ENCODE measurements around the gene CLHC1.
"Not testable (repeated sequence)": the region's sequence is repeated elsewhere in the genome, so short reads cannot be mapped to it uniquely, and the experiment has no call there.

CLHC1 gene

DNA sequence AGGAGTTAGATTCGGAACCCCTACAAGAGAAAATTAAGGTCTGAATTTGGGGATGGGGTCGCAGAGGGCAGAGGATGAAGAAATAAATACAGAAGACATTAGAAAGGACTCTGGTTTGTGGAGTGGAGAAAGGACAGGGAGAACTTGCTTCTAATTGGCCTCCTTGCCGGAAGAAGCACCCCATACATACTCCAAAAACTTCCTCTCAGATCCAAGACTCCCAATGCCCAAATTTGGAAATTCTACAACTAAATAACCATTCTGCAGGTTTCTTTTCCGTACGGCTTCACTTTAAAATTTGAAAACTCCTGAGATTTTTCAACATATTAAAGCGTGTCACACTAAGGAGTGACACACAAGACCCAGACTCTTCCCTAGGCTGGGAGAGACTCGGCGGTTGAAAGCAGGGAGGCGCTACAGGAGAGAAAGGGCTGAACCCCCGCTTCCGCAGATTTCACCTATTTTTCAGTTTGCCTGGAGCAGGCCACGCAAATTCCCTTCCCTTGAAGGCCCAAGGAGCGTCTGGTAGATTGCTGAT is 478 bp downstream of the CLHC1 start:
- no peak for DNase-seq

DNA sequence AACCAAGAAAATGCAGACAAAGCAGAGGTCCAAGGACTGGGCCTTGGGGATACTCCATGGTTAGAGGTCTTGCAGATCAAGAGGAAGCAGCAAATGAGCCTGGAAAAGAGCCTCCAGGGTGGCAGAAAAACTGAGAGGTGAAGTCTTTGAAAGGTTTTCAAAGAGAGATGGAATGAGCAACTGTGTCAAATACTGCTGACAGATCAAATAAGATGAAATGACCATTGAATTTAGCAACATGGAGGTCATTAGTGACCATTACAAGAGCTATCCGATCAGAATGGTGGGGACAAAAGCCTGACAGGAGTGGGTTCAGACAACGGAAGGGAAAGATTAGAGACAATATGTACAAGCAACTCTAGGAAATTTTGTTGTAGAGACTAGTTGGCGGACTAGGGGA is 1.5 kb downstream of the CLHC1 start:
- DNase-seq, result no peak

DNA sequence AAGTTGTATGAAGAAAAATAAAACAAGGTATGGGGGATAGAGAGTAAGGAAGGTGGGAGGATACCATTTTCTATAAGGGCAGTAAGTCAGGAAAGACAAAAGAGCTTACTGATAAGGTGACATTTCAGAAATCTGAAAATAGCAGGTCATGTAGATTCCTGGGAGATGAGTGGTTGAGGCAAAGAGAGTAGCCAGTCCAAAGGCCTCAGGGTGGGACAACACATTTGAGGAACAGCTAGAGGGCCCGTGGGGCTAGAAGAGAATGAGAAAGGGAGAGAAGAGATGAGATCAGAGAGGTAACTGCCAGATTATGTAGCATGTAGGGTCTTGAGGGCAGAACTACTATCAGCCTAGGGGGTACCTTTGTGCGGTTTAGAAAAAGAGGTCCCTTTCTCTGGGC is 2.9 kb downstream of the CLHC1 start:
- no peak for DNase-seq

DNA sequence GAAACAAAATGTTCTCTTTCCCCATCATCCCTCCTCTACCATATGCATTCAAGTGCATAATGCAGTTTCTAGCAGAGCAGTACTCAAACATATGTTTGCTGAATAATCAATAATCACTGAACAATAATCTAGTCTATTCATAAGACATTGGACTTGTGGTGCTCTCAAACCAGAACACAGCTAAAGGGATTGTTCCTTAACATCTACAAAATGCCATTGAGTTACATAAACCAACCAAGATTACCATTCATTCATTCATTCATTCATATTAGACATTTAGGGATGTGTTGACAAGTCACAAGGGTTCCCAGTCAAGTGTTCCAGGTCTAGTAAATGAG is 3.9 kb downstream of the CLHC1 start:
- no peak for DNase-seq

DNA sequence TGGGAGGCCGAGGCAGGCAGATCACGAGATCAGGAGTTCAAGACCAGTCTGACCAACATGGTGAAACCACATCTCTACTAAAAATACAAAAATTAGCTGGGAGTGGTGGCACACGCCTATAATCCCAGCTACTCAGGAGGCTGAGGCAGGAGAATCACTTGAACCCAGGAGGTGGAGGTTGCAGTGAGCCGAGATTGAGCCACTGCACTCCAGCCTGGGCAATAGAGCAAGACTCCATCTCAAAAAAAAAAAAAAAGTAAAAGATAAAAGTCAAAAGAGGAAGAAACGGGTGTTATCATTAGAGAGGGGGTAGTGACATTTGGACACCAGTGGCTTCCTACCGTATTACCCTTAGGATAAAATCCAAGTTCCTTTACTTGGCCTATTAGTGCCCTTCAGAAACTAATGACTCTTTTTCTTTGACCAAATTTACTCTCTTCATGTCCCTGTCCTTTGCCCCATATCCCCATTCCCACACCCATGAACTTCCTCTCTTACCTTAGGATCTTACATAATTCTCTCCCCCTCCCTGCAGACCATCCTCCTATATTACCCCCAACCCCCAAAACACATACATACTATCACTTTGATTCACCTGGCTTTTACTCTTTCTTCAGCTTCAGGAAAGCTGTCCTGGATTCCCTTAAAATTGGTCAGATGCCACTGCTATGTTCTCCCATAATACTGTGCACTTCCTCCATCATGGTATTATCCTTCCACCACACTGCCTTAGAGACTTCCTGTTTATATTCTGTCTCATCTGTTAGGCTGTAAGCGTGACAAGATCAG is 4.5 kb downstream of the CLHC1 start:
- not testable (repeated sequence) for DNase-seq

DNA sequence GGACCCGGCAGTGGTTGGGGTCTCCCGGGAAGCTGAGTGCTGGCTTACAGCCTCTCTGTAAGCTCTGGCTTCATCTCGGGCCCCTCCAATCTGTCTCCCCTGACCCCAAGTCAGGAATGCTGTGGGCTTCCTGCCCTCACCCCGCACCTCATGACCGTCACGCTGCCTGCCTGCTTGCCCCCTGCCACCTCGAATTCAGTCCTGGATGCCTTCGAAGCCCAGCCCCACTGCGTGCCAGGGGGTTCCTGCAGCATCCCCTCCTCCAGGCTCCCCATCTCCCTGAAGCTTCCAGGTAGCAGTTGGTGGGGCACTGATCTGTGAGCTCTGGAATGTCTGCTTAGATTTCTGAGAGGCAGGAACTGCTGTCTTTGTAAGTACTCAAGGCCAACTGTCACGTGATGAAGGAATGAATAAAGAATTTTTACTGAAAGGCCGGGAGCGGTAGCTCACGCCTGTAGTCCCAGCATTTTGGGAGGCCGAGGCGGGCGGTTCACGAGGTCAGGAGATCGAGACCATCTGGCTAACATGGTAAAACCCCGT is 6.5 kb downstream of the CLHC1 start:
- no peak for DNase-seq

DNA sequence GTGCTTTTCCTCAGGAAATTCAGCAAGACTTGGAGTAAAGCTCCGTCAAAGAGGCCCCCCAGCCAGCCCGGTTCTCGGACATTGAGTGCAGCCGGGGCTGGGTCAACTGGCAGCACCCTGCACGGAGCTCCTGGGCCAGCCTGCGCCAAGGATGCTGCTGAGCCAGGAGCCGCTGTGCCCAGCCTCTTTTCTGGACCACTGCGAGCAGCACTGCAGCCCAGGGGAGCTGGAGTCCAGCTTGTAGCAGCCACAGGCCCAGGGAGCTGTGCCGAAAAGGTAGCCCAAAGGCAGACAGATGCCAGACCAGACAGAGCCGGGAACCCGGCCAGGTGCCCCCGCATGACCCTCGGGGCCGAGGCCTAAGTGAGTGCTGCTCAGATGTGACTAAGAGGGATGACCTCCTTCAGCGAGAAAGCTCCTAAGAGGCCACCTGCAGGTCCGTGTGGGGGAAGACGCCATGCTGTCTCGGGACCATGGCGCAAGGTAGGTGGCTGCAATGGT is 7.3 kb downstream of the CLHC1 start:
- DNase-seq, result no peak

DNA sequence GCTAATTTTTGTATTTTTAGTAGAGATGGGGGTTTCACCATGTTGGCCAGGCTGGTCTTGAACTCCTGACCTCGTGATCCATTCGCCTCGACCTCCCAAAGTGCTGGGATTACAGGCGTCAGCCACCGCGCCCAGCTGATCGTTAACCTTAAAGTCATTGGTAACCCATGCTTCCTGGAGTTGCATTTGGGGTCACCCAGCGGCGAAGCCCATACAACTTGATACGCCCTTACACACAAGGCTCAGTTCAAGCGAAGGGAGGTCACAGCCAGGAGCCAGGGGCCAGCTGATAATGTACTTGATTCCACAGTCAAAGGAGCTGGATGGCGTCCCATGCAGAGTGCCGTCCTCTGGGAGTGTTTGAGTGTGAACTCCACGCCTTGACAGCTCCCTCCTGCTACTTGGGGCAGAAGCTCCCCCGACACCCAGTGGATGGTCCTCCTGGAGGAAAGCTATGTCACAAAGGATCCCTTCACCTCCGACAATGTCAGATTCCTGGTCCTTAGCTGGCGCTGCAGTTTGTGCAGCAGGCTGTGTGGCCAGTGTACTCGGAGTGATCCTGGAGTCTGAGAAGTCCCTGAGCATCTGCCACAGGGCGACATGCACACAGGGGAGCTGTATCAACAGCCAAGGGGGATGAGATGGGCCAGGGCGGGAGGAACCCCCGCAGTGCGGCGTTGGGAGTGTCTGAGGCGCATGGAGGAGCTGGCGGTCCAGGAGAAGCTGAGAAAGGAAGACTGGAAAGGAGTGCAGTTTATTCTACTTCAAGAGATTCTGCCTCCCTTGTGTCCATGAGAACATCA is 7.9 kb downstream of the CLHC1 start:
- no peak for DNase-seq

DNA sequence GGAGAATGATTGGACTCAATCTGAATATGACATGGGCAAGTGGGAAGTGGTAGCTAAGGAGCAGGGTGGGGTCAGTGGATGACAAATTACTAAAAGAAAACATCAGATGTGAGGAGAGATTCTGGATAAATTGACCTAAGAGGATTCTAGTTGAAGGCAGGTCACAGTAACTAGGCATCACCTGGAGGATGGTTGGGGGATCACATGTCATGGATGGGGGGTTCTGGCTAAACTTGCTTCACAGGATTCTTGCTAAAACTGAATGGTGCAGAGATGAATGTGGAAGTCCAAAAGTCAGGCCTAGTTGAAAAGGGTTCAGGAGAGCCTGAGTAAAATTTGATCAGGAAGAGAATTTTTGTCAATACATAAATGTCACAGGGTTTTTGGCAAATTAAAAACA is 18.3 kb downstream of the CLHC1 start:
- DNase-seq, result no peak

DNA sequence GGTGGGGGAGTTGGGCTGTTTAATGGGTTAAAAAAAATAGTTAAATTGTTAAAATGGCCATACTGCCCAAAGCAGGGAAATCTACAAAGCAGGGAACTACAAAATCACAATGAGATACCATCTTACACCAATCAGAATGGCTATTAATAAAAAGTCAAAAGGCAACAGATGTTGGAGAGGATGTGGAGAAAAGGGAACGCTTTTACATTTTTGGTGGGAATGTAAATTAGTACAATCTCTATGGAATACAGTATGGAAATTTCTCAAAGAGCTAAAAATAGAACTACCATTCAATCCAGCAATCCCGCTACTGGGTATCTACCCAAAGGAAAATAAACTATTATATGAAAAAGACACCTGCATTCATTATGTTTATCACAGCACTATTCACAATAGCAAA is 27.1 kb downstream of the CLHC1 start:
- no peak for DNase-seq

DNA sequence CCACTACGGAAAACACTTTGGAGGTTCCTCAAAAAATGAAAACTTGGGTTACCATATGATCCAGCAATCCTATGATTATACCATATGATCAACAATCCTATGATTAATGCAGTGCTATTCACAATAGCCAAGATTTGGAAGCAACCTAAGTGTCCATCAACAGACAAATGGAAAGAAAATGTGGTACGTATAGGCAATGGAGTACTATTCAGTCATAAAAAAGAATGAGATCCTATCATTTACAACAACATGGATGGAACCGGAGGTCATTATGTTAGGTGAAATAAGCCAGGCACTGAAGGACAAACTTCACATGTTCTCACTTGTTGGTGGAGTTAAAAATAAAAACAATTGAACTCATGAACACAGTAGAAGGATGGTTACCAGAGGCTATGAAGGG is 27.6 kb downstream of the CLHC1 start:
- DNase-seq, result no peak

DNA sequence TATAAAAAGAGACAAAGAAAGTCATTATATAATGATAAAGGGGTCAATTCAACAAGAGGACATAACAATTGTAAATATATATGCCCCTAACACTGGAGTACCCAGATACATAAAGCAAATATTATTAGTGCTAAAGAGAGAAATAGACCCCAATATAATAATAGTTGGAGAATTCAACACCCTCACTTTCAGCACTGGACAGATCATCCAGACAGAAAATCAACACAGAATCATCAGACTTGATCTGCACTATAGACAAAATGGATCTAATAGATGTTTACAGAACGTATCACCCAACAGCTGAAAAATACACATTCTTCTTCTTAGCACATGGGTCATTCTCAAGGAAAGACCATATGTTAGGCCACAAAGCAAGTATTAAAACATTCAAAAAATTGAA is 31.7 kb downstream of the CLHC1 start:
- no peak for DNase-seq

DNA sequence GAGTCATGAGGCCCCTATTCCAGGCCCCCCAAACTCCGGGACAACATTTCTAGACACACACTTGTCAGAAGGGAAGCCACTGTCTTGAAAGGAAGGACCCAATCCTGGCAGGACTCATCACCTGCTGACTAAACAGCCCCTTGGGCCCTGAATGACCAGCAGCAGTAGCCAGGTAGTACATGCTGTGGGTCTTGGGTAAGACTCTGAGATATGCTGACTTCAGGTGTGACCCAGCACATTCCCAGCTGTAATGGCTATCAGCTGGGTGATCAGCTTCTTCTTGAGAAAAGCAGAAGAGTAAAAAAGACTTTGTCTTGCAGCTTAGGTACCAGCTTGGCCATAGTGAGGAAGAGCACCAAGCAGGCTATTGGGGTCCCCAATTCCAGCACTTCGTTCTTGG is 35.6 kb downstream of the CLHC1 start:
- no peak for DNase-seq

DNA sequence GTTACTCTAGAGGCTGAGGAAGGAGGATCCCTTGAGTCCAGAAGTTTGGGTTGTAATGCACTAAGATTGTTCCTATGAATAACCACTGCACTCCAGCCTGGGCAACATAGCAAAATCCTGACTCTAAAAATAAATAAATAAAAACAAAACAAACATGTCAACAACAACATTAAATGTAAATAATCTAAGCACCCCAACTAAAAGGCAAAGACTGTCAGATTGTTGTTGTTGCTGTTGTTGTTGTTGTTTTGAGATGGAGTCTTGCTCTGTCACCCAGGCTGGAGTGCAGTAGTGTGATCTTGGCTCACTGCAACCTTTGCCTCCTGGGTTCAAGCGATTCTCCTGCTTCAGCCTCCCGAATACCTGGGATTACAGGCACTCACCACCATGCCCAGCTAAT is 40.2 kb downstream of the CLHC1 start:
- DNase-seq, result not testable (repeated sequence)

DNA sequence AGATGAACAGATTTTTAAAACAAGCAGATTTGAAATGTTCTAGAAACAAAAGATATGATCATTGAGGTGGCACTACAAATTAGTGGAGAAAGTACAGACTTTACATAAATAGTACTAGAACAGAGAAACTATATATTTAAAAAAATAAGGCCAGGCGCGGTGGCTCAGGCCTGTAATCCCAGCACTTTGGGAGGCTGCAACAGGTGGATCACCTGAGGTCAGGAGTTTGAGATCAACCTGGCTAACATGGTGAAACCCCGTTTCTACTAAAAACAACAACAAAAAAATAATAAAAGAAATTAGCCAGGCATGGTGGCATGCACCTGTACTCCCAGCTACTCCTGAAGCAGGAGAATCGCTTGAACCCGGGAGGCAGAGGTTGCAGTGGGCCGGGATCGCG is 45.3 kb downstream of the CLHC1 start:
- not testable (repeated sequence) for DNase-seq

DNA sequence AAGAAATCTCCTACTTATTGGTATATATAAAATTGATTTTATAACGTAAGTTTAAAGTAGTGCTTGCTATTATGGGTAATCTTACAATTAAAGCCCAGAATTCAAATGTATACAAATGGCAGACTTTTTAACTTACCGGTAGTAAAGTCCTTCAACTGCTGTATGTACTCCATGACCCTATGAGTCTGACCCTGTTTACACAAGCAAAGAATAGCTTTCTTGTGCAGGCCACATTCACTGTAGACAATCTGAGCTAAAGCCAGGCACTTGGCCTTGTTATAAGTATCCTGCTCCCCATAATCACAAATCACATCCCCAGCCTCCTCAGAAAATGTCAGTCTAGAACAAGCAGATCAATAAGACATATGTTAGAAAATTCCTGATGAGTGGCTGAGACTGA is 51.7 kb downstream of the CLHC1 start:
- DNase-seq, result no peak

DNA sequence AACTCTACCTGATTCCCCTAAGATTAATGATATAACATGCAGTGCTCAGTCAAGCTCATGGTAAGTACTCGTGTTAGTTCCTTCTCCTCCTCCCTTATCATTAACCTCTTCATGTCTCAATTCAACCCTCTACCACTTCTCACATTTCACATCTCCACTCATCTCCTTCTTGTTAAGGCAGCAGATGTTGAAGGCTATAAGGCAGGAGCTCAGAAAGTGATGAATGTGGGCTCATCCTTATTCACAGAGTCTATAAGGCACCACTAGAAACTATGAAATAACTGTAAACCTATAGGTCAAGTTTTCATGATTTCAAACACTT is 56.0 kb downstream of the CLHC1 start:
- no peak for DNase-seq

DNA sequence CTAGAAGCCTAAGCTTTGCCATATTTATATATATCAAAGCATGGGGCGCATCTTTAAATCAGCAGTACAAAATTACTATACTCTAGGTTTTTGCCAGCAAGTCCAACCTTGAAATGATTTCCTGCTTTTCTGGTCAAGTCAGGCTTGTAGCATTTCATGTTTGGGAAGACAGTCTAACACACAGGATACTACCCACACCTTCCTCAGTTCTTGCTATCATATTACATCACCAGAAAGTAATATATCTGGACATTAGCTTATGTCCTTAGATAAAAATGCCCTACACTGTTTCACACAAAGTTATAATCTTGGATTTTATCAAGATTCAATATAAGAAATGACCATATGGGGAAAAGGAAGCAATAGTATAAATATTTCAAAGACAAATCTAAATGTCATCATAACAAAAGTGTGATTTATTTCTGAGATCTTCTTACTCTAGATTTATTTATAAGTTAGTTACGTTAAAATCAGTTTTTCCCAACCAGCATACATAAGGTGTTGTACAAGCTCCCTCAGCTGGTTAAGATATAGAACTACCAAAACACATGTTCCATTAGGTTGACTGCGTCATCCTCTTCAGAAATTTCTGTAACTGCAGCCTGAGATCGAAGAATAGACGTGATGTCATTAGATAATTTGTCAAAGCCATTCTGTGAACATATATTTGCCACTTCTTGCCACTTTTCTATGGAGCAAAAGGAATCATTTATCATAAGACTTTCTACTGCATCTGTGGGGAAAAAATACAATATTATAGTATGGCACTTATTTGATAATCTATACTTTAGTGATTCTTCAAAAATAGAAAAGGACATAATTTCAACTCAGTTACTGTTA is 56.6 kb downstream of the CLHC1 start:
- DNase-seq, result peak in 1 of 2 donors; percentile 14

DNA sequence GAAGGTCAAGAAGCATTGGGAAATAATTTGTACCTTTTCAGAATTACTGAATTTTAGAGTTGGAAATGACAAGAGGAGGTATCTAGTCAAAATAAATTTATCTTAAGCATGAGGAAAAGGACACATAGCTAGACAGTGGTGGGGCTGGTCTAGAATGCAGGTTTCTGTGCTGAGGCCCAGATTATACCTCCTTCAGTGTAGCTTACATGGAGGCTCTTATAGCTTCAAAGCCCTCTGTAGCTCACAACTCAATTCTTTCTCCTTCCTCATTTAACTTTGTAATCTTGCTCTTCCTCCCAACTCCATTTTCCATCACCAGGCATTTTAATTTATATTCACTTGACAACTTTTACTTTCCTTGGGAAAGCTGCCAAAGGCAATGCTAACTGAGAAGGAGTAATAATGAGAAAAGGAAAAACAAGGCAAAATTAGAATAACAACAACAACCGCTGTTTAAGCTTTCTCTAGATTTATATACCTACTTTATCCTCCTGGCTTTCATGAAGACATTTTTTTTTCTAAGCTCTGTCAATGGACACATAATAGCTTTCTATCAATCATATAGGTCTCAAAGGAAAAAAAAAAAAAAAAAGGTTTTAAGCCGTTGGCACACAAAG is 58.5 kb downstream of the CLHC1 start:
- no peak for DNase-seq

DNA sequence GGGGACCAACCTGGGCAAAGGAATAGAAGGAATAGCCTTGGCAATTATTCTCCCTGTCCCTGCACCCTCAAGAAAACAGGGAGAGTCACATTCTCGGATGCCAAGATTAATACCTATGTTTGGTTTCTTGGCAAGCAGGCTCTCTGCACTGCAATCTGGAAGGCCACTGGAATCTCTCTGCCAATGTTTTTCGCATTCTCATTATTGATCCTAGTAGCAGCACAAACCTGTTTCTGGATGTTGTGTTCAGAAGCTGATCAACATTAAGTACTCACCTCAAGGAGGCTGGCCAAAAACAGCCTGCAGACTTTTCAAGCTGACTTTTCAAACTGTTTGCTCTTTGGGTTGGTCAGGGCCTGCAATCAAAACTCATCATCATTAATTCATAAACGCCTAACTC is 62.2 kb downstream of the CLHC1 start:
- no peak for DNase-seq

DNA sequence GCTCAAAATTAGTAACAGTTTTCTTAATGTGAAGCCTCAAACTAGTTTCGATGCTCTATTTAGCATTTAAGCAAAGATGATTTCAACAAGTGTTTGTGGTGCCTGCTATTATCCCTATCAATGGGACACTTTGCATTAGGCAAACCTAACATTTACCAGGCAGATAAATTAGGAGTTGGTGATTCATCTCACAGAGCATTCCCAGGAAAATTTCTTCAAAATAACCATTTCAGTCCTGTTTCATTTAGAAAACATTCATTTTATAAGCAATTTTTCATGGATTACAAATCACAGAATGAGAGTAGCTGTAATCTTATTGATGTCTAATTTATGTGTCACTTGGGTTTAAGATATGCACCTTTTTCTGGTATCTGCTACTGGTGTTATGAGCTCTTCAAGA is 62.7 kb downstream of the CLHC1 start:
- no peak for DNase-seq
